PFSK-1 (cell line): ENCODE measurements around the gene NOP56.

Experiments used
- REST ChIP-seq, 2 experiments: IDR thresholded peaks; 2 replicates each; pipeline versions ENCODE4 v1.6.1 to v1.8.0; 2011 to 2012; ENCODE audit warnings: low read depth in 2 of 2, low read length in 2 of 2, control low read depth in 1 of 2, inconsistent platforms in 1 of 2, mild to moderate bottlenecking in 1 of 2, moderate library complexity in 1 of 2; ENCODE audit not compliant: insufficient read depth in 1 of 2
- SIN3A ChIP-seq: IDR thresholded peaks from 2 replicates; pipeline ENCODE4 v1.6.1; 2012; ENCODE audit warnings: mild to moderate bottlenecking, low read length, moderate library complexity, borderline replicate concordance; ENCODE audit not compliant: insufficient read depth
- TAF1 ChIP-seq: IDR thresholded peaks from 2 replicates; pipeline ENCODE4 v1.6.1; 2012; ENCODE audit warnings: low read length, control low read depth, borderline replicate concordance; ENCODE audit not compliant: insufficient read depth

- TF ChIP-seq SIN3A: no peak
- no peak for TF ChIP-seq TAF1
- TF ChIP-seq REST (IDR thresholded peaks at IDR 0.05; ENCODE audit: insufficient read depth in 1 of 2, low read depth in 2 of 2, low read length in 2 of 2): no peak
These were observed 47.5 kb downstream of the NOP56 start for GRCh38 chr20:2699775-2700413.
